ENCODE results near the gene NPBWR2.

GRCh38 chr20:64083378-64083803 lies 24.0 kb downstream of the NPBWR2 start:
- TF ChIP-seq POLR2A (IDR thresholded peaks at IDR 0.05) (no peak), CTCF (IDR thresholded peaks at IDR 0.05) (peak in 2 of 3 donors; percentile 27 to 49)
